ENCODE measurements around the gene DLST.

The DLST gene

DNA sequence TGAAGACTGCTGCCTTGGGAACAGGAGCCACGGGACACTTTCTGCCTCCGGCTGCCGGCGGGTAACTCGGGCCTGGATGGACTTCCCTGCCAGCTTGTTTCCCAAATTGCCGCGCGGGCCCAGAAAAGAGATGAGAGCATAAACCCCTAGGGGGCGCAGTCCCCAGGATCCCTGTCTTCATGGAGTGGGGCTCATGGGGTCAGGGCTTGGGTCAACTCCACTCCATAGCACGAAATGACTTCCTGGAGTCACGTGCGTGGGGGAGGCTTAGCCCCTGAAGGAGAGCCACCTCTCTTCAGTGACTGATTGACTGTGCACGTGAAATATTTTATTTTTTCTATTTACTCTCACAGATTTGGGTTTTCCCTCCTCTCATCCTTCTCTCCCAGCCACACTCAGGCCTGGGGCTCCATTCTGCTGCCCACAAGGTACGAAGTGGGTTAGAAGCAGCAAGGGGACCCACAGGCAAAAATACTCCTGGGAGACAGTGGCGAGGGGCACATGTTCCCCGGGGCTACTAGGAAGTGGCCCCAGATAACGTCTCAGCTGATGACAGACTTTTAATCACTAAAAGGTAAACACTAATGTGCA, 63.6 kb downstream of the DLST start:
- Histone ChIP-seq H3K27ac (replicated peaks) (no peak overlapping the region), H3K4me3 (replicated peaks; ENCODE audit: insufficient read depth, low read length) (no peak overlapping the region), H3K27me3 (ENCODE audit: insufficient read depth, poor library complexity, severe bottlenecking) (no peaks in the 10 kb centered on the region)
- peak in 1 of 2 experiments; percentile 28 for DNase-seq (ENCODE audit: low read depth in 1 of 2, low spot score in 1 of 2)
- TF ChIP-seq, protein P1, sequence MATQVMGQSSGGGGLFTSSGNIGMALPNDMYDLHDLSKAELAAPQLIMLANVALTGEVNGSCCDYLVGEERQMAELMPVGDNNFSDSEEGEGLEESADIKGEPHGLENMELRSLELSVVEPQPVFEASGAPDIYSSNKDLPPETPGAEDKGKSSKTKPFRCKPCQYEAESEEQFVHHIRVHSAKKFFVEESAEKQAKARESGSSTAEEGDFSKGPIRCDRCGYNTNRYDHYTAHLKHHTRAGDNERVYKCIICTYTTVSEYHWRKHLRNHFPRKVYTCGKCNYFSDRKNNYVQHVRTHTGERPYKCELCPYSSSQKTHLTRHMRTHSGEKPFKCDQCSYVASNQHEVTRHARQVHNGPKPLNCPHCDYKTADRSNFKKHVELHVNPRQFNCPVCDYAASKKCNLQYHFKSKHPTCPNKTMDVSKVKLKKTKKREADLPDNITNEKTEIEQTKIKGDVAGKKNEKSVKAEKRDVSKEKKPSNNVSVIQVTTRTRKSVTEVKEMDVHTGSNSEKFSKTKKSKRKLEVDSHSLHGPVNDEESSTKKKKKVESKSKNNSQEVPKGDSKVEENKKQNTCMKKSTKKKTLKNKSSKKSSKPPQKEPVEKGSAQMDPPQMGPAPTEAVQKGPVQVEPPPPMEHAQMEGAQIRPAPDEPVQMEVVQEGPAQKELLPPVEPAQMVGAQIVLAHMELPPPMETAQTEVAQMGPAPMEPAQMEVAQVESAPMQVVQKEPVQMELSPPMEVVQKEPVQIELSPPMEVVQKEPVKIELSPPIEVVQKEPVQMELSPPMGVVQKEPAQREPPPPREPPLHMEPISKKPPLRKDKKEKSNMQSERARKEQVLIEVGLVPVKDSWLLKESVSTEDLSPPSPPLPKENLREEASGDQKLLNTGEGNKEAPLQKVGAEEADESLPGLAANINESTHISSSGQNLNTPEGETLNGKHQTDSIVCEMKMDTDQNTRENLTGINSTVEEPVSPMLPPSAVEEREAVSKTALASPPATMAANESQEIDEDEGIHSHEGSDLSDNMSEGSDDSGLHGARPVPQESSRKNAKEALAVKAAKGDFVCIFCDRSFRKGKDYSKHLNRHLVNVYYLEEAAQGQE (IDR thresholded peaks at IDR 0.05; ENCODE audit: insufficient replicate concordance, low read depth): no peak
- TF ChIP-seq POLR2AphosphoS5 (IDR thresholded peaks at IDR 0.05; ENCODE audit: low read depth) (no peak), GABPA (IDR thresholded peaks at IDR 0.05; ENCODE audit: low read depth) (no peak), SPI1 (IDR thresholded peaks at IDR 0.05; ENCODE audit: borderline replicate concordance, low read depth) (no peak)
- TF ChIP-seq, protein P2, sequence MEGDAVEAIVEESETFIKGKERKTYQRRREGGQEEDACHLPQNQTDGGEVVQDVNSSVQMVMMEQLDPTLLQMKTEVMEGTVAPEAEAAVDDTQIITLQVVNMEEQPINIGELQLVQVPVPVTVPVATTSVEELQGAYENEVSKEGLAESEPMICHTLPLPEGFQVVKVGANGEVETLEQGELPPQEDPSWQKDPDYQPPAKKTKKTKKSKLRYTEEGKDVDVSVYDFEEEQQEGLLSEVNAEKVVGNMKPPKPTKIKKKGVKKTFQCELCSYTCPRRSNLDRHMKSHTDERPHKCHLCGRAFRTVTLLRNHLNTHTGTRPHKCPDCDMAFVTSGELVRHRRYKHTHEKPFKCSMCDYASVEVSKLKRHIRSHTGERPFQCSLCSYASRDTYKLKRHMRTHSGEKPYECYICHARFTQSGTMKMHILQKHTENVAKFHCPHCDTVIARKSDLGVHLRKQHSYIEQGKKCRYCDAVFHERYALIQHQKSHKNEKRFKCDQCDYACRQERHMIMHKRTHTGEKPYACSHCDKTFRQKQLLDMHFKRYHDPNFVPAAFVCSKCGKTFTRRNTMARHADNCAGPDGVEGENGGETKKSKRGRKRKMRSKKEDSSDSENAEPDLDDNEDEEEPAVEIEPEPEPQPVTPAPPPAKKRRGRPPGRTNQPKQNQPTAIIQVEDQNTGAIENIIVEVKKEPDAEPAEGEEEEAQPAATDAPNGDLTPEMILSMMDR (IDR thresholded peaks at IDR 0.05; ENCODE audit: insufficient read depth, low read length): no peak

DNA sequence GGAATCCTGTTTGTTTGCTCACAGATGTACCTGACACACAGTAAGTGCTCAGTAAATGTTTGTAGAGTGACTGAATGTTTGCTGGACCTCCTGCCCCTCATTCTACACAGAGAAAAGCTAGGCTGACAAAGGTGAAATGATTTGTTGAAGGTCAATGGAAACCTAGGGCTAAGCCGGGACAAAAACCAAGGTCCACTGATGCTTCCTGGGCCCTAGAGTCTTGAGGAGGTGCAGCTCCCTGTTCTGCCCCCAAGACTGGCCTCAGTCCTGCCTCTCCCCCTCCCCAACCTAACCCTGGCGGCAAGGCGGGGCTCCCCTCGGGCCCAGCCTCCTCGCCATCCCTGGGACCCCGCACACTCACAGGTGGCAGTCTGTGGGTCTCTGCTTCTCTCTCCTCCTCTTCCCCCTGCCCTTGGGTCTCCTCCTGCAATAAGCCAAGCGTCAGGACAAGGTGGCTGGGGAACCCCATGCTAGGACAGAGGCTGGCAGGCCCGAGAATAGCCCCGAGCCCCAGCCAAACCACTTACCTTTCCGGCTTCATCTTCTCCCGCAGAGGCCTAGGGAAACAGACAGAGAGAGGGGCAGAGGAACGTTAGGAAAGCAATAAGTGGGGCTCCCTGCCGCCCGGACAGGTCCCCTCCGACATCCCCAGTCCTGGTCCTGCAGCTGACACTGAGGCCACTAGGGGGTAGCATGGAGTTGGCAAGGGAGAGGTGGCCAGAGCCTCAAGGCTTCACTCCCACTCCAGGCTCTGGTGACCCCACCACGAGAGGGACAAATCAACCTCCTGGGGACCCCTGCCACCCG, 64.3 kb downstream of the DLST start:
- TF ChIP-seq, protein P2 (IDR thresholded peaks at IDR 0.05; ENCODE audit: insufficient read depth, low read length): peak; percentile 53
- no peak for TF ChIP-seq SPI1 (IDR thresholded peaks at IDR 0.05; ENCODE audit: borderline replicate concordance, low read depth)
- Histone ChIP-seq H3K27me3 (ENCODE audit: insufficient read depth, poor library complexity, severe bottlenecking) (no peaks in the 10 kb centered on the region), H3K4me3 (replicated peaks; ENCODE audit: insufficient read depth, low read length) (no peak overlapping the region), H3K27ac (replicated peaks) (no peak overlapping the region)
- DNase-seq (ENCODE audit: low read depth in 1 of 2, low spot score in 1 of 2): peak in 1 of 2 experiments; percentile 53

DNA sequence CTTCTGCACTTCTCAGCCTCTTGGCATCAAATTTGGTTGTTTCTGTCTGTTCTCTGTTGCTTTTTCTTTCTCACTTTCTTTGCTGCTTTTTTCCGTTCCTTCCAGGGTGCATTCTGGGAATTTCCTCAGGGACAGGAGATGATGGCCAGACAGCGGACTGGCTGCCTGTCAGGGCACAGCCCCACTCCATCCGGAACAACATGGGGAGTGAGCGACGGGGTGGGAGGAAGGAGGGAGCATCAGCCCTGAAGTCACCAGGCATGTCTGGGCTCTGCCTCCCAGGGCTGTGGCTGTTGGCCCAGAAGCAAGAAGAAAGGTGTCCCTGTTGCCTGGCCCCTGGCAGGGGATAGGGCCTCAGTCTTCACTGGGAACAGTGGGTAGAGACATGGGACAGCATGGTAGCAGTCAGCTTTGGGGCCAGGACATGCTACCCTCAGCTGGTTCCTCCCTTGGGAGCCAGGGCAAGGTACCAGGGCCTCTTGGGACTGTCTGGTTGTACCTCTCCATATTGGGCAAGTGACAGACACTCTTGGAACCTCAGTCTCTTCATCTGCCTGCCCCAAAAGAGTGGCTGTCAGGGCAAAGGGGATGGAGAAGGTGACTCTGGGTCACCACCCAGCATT, 65.1 kb downstream of the DLST start:
- Histone ChIP-seq H3K27ac (replicated peaks) (no peak overlapping the region), H3K4me3 (replicated peaks; ENCODE audit: insufficient read depth, low read length) (no peak overlapping the region)
- no peak for DNase-seq (ENCODE audit: low read depth in 1 of 2, low spot score in 1 of 2)

More for the DNA sequence above, 65.1 kb downstream of the DLST start:
- H3K27me3 ChIP-seq (ENCODE audit: insufficient read depth, poor library complexity, severe bottlenecking): no peaks in the 10 kb centered on the region
- TF ChIP-seq, protein P2 (IDR thresholded peaks at IDR 0.05; ENCODE audit: insufficient read depth, low read length): no peak
- no peak for TF ChIP-seq POLR2AphosphoS5 (IDR thresholded peaks at IDR 0.05; ENCODE audit: low read depth)
- TF ChIP-seq, protein P1 (IDR thresholded peaks at IDR 0.05; ENCODE audit: insufficient replicate concordance, low read depth): no peak
- TF ChIP-seq SPI1 (IDR thresholded peaks at IDR 0.05; ENCODE audit: borderline replicate concordance, low read depth): no peak
- no peak for TF ChIP-seq GABPA (IDR thresholded peaks at IDR 0.05; ENCODE audit: low read depth)

Data from HL-60 (cell line).